ENCODE results near the gene FTO. TPM values are rescaled to one million over a fixed set of nuclear protein-coding genes. Genes with fewer than 3 reads are reported as not detected.

The FTO gene
- total and polyA plus RNA-seq, 2 of the 8 experiments (the other 6 are each of a cell fraction or from before 2014, with no cell fraction given): 34.5 to 59.8 TPM

- WGBS, 2 experiments (ENCODE audit: extremely low coverage in 1 of 2, insufficient coverage in 1 of 2, insufficient read length in 1 of 2, insufficient replicate concordance in 2 of 2, low coverage in 1 of 2, low lambda C conversion rate in 2 of 2, missing lambda C conversion rate in 1 of 2): 76% methylated on average over 1 of the region's 1 CpG; no CpG with 5 or more reads in 1 of the 2 experiments
- Histone ChIP-seq H2AFZ (ENCODE audit: low read length) (no peak overlapping the region), H3K18ac (ENCODE audit: extremely low read depth, low read length) (no peak overlapping the region), H3K9ac (replicated peaks in 1 of 4; ENCODE audit: extremely low read depth in 1 of 4, low read depth in 3 of 4, low read length in 3 of 4) (no peak overlapping the region), H2BK120ac (replicated peaks; ENCODE audit: low read depth, low read length) (no peak overlapping the region), H3K9me3 (ENCODE audit: insufficient read depth in 2 of 2, low read depth in 1 of 2, low read length in 1 of 2) (no peaks in the 10 kb centered on the region), H3K79me2 (ENCODE audit: control insufficient read depth in 1 of 2, insufficient read depth in 2 of 2, low read length in 2 of 2) (no peaks in the 10 kb centered on the region; a peak in 1 of 4 replicates), H2BK20ac (ENCODE audit: low read length) (no peak overlapping the region), H4K5ac (ENCODE audit: insufficient read length, low read depth, low read length) (no peak overlapping the region), H3K27me3 (replicated peaks in 1 of 4; ENCODE audit: control insufficient read depth in 3 of 4, extremely low read depth in 1 of 4, insufficient read depth in 3 of 4, low read length in 3 of 4) (no peaks in the 10 kb centered on the region), H4K91ac (replicated peaks; ENCODE audit: insufficient read length, low read length) (no peak overlapping the region), H2BK12ac (ENCODE audit: low read depth, low read length) (no peak overlapping the region), H3K79me1 (ENCODE audit: low read depth, low read length) (no peaks in the 10 kb centered on the region), H3K23me2 (ENCODE audit: low read depth, low read length) (no peaks in the 10 kb centered on the region; the same call in 1 of the 2 replicates), H4K20me1 (replicated peaks in 1 of 2; ENCODE audit: control insufficient read depth in 1 of 2, insufficient read depth in 2 of 2, low read length in 2 of 2) (no peaks in the 10 kb centered on the region), H3K4me3 (ENCODE audit: extremely low read depth in 1 of 4, insufficient read depth in 2 of 4, low read depth in 3 of 4, low read length in 4 of 4) (no peak overlapping the region), H2BK5ac (ENCODE audit: low read depth, low read length) (no peak overlapping the region), H2BK15ac (ENCODE audit: low read length) (no peak overlapping the region), H3K56ac (replicated peaks; ENCODE audit: insufficient read length, low read depth, low read length) (no peak overlapping the region), H3K14ac (ENCODE audit: insufficient read length) (no peak overlapping the region), H3K36me3 (ENCODE audit: control insufficient read depth in 2 of 4, insufficient read depth in 4 of 4, low read length in 3 of 4) (no peaks in the 10 kb centered on the region), H3K27ac (ENCODE audit: low read depth, low read length) (no peak overlapping the region), H3K4me2 (ENCODE audit: insufficient read depth in 1 of 2, low read depth in 2 of 2, low read length in 2 of 2) (no peak overlapping the region), H2AK5ac (ENCODE audit: low read depth, low read length) (no peak overlapping the region), H3K4me1 (replicated peaks in 1 of 4; ENCODE audit: control insufficient read depth in 3 of 4, insufficient read depth in 4 of 4, low read length in 3 of 4) (no peaks in the 10 kb centered on the region), H3K4ac (replicated peaks; ENCODE audit: insufficient read length, low read depth, low read length) (no peak overlapping the region), H3K23ac (ENCODE audit: insufficient read length) (no peak overlapping the region), H4K8ac (ENCODE audit: extremely low read depth, insufficient read depth, low read length) (no peak overlapping the region)
- DNase-seq (ENCODE audit: low read depth in 1 of 2, low spot score in 2 of 2) (no peak), FAIRE-seq (no peak)
- ChIA-PET CTCF (ENCODE audit: partially characterized antibody) (interaction anchor here (0.6 to 1.1 kb wide), 3 partner anchors 19 to 749 kb away, joined by 3 read pairs; no protein-coding TSS in a partner anchor), POLR2A (ENCODE audit: partially characterized antibody) (no interaction called here)
- TF ChIP-seq RNF2 (IDR thresholded peaks at IDR 0.05; ENCODE audit: borderline replicate concordance, low read depth, low read length, missing control alignments, poor library complexity, severe bottlenecking): no peak
- no peak for TF ChIP-seq CTCF (IDR thresholded peaks at IDR 0.05; ENCODE audit: control extremely low read depth in 1 of 3, insufficient read depth in 1 of 3, low read depth in 1 of 3, low read length in 3 of 3)
- peak; percentile 53; the same call in 1 of the 2 replicates for TF ChIP-seq CEBPB (IDR thresholded peaks at IDR 0.05; ENCODE audit: low read depth, low read length)
Observed at GRCh38 chr16:53898993-53899392, 195.0 kb downstream of the FTO start.

Measured in H1 (cell line).